HEK293 (cell line): ENCODE data around the gene FOXC1.

Experiments used
- BCL11A ChIP-seq: fragments of 450-650 bp; formaldehyde crosslinking; IDR thresholded peaks from 2 replicates; pipeline ENCODE4 v1.5.1; 2016; ENCODE audit warnings: low read depth, missing biosample characterization, missing genetic modification characterization
- BCL11B ChIP-seq: fragments of 450-650 bp; formaldehyde crosslinking; IDR thresholded peaks from 2 replicates; pipeline ENCODE4 v1.5.1; 2016; ENCODE audit warnings: low read depth, missing biosample characterization, missing genetic modification characterization
- GLIS1 ChIP-seq: fragments of 450-650 bp; formaldehyde crosslinking; IDR thresholded peaks from 2 replicates; pipeline ENCODE4 v1.5.1; 2016; ENCODE audit warnings: missing biosample characterization, missing genetic modification characterization
- KLF10 ChIP-seq: fragments of 450-650 bp; IDR thresholded peaks from 2 replicates; pipeline ENCODE4 v1.5.1; 2018; ENCODE audit warnings: missing biosample characterization, mild to moderate bottlenecking, missing genetic modification characterization
- MEIS1 ChIP-seq: sonication (generic); formaldehyde crosslinking; IDR thresholded peaks from 2 replicates; pipeline ENCODE4 v1.8.1; 2022; ENCODE audit warnings: missing genetic modification reagents, mild to moderate bottlenecking, borderline replicate concordance
- ZNF10 ChIP-seq: fragments of 450-650 bp; formaldehyde crosslinking; IDR thresholded peaks from 2 replicates; pipeline ENCODE4 v1.5.1; 2017; ENCODE audit warnings: missing biosample characterization, missing genetic modification characterization
- ZNF140 ChIP-seq: fragments of 450-650 bp; formaldehyde crosslinking; IDR thresholded peaks from 2 replicates; pipeline ENCODE4 v1.5.1; 2016; ENCODE audit warnings: missing biosample characterization, missing genetic modification characterization
- ZNF174 ChIP-seq: fragments of 450-650 bp; formaldehyde crosslinking; IDR thresholded peaks from 2 replicates; pipeline ENCODE4 v1.5.0; 2017; ENCODE audit warnings: missing biosample characterization, mild to moderate bottlenecking, missing genetic modification characterization
- ZNF223 ChIP-seq: fragments of 450-650 bp; formaldehyde crosslinking; IDR thresholded peaks from 2 replicates; pipeline ENCODE4 v1.5.1; 2016; ENCODE audit warnings: missing biosample characterization, missing genetic modification characterization
- ZNF23 ChIP-seq: fragments of 450-650 bp; formaldehyde crosslinking; IDR thresholded peaks from 2 replicates; pipeline ENCODE4 v1.5.1; 2016; ENCODE audit warnings: missing biosample characterization, missing genetic modification characterization, borderline replicate concordance
- ZNF311 ChIP-seq: fragments of 450-650 bp; formaldehyde crosslinking; IDR thresholded peaks from 2 replicates; pipeline ENCODE4 v1.5.1; 2017; ENCODE audit warnings: missing biosample characterization, missing genetic modification characterization, borderline replicate concordance
- ZNF501 ChIP-seq: fragments of 450-650 bp; formaldehyde crosslinking; IDR thresholded peaks from 2 replicates; pipeline ENCODE4 v1.5.1; 2016; ENCODE audit warnings: missing biosample characterization, missing genetic modification characterization
- ZNF529 ChIP-seq: fragments of 450-650 bp; formaldehyde crosslinking; IDR thresholded peaks from 2 replicates; pipeline ENCODE4 v1.5.1; 2017; ENCODE audit warnings: missing genetic modification characterization, missing biosample characterization; ENCODE audit not compliant: insufficient replicate concordance
- ZNF544 ChIP-seq: fragments of 450-650 bp; formaldehyde crosslinking; IDR thresholded peaks from 2 replicates; pipeline ENCODE4 v1.5.0; 2017; ENCODE audit warnings: missing biosample characterization, missing genetic modification characterization
- ZNF548 ChIP-seq: fragments of 450-650 bp; formaldehyde crosslinking; IDR thresholded peaks from 2 replicates; pipeline ENCODE4 v1.5.1; 2016; ENCODE audit warnings: missing biosample characterization, missing genetic modification characterization
- ZNF558 ChIP-seq: fragments of 450-650 bp; formaldehyde crosslinking; IDR thresholded peaks from 2 replicates; pipeline ENCODE4 v1.5.1; 2016; ENCODE audit warnings: missing biosample characterization, missing genetic modification characterization
- ZNF560 ChIP-seq: fragments of 450-650 bp; formaldehyde crosslinking; IDR thresholded peaks from 2 replicates; pipeline ENCODE4 v1.5.1; 2017; ENCODE audit warnings: missing biosample characterization, missing genetic modification characterization, borderline replicate concordance
- ZNF600 ChIP-seq: fragments of 450-650 bp; formaldehyde crosslinking; IDR thresholded peaks from 2 replicates; pipeline ENCODE4 v1.5.1; 2016; ENCODE audit warnings: missing biosample characterization, missing genetic modification characterization
- ZNF610 ChIP-seq: fragments of 450-650 bp; formaldehyde crosslinking; IDR thresholded peaks from 2 replicates; pipeline ENCODE4 v1.5.1; 2016; ENCODE audit warnings: missing biosample characterization, missing genetic modification characterization, borderline replicate concordance
- ZNF658 ChIP-seq: fragments of 450-650 bp; formaldehyde crosslinking; IDR thresholded peaks from 2 replicates; pipeline ENCODE4; 2016; ENCODE audit warnings: missing biosample characterization, missing genetic modification characterization
- ZNF747 ChIP-seq: fragments of 450-650 bp; formaldehyde crosslinking; IDR thresholded peaks from 2 replicates; pipeline ENCODE4 v1.5.1; 2016; ENCODE audit warnings: missing biosample characterization, missing genetic modification characterization
- ZNF777 ChIP-seq: fragments of 450-650 bp; formaldehyde crosslinking; IDR thresholded peaks from 2 replicates; pipeline ENCODE4 v1.5.1; 2017; ENCODE audit warnings: missing biosample characterization, missing genetic modification characterization, borderline replicate concordance
- ZSCAN30 ChIP-seq: fragments of 450-650 bp; IDR thresholded peaks from 2 replicates; pipeline ENCODE4 v1.5.1; 2018; ENCODE audit warnings: missing biosample characterization, mild to moderate bottlenecking, missing genetic modification characterization, moderate library complexity
- TF ChIP-seq, protein P1 (sequence below): fragments of 450-650 bp; formaldehyde crosslinking; IDR thresholded peaks from 2 replicates; pipeline ENCODE4 v1.5.1; 2016; ENCODE audit warnings: missing biosample characterization, missing genetic modification characterization
- TF ChIP-seq, protein P2 (sequence below): fragments of 450-650 bp; formaldehyde crosslinking; IDR thresholded peaks from 2 replicates; pipeline ENCODE4 v1.5.1; 2017; ENCODE audit warnings: missing biosample characterization, missing genetic modification characterization
- TF ChIP-seq, protein P3 (sequence below): fragments of 450-650 bp; IDR thresholded peaks from 2 replicates; pipeline ENCODE4 v1.5.1; 2018; ENCODE audit warnings: missing biosample characterization, mild to moderate bottlenecking, missing genetic modification characterization
- TF ChIP-seq, protein P4 (sequence below): fragments of 450-650 bp; formaldehyde crosslinking; IDR thresholded peaks from 2 replicates; pipeline ENCODE4 v1.5.1; 2016; ENCODE audit warnings: missing biosample characterization, missing genetic modification characterization
- TF ChIP-seq, protein P5 (sequence below): fragments of 450-650 bp; formaldehyde crosslinking; IDR thresholded peaks from 2 replicates; pipeline ENCODE4 v1.5.1; 2016; ENCODE audit warnings: missing biosample characterization, missing genetic modification characterization
- TF ChIP-seq, protein P6 (sequence below): fragments of 450-650 bp; formaldehyde crosslinking; IDR thresholded peaks from 2 replicates; pipeline ENCODE4 v1.5.1; 2016; ENCODE audit warnings: missing biosample characterization, missing genetic modification characterization

FOXC1 gene

DNA sequence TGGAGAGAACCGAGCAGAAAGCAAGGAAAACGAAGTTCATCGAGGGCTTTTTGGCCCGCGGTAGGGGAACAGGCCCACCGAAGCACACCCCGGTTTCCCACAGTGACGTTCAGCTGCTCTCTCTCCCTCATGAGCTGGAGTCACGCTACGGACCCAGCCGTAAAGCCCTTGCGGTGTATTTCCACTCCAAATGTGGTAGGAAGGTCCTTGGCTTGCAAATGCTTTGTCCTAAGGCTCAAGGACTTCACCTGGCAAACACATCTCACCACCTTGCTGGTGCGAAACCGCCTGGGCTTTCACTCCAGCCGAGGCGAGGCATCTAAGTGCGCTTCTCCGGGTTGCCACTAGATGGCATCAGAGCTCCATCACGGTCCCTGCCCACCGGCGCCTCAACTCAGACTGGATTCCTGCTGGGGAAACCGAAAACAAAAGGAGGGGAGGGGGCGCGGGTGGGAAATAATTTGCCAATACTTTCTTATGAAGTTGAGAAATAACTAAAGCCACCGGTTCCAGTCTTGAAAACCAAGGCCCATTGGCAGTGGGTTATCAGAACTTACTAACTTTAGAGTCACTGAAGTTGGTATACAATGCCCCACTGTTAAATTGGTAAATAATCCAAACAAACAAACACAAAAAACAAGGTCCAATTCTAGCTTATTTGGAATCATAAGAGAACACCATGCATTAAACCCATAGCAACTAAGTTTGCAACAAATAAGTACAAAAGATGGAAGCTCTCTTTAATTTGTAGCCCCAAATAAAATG, 13.4 kb upstream of the FOXC1 start (continued):
- TF ChIP-seq MEIS1 (CRISPR knock-in tag): no peak
- no peak for TF ChIP-seq ZNF777
- no peak for TF ChIP-seq ZNF174 (tag by site-specific recombination)
- no peak for TF ChIP-seq ZNF140 (tag by site-specific recombination)
- no peak for TF ChIP-seq ZNF311 (tag by site-specific recombination)
- TF ChIP-seq ZNF548 (tag by site-specific recombination): no peak
- no peak for TF ChIP-seq BCL11B (tag by site-specific recombination)
- TF ChIP-seq ZNF23 (tag by site-specific recombination): no peak
- TF ChIP-seq BCL11A: no peak
- TF ChIP-seq ZNF529: no peak
- no peak for TF ChIP-seq ZNF501 (tag by site-specific recombination)
- TF ChIP-seq, protein P1, sequence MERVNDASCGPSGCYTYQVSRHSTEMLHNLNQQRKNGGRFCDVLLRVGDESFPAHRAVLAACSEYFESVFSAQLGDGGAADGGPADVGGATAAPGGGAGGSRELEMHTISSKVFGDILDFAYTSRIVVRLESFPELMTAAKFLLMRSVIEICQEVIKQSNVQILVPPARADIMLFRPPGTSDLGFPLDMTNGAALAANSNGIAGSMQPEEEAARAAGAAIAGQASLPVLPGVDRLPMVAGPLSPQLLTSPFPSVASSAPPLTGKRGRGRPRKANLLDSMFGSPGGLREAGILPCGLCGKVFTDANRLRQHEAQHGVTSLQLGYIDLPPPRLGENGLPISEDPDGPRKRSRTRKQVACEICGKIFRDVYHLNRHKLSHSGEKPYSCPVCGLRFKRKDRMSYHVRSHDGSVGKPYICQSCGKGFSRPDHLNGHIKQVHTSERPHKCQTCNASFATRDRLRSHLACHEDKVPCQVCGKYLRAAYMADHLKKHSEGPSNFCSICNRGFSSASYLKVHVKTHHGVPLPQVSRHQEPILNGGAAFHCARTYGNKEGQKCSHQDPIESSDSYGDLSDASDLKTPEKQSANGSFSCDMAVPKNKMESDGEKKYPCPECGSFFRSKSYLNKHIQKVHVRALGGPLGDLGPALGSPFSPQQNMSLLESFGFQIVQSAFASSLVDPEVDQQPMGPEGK (tag by site-specific recombination): peak; percentile 43; the same call in 1 of the 2 replicates
- no peak for TF ChIP-seq ZNF747 (tag by site-specific recombination)
- TF ChIP-seq ZNF223 (tag by site-specific recombination): no peak
- TF ChIP-seq KLF10 (tag by site-specific recombination): 0 out of 2 replicates have a peak, but pooled peaks have one; percentile 11
- no peak for TF ChIP-seq ZNF558 (tag by site-specific recombination)
- TF ChIP-seq, protein P2, sequence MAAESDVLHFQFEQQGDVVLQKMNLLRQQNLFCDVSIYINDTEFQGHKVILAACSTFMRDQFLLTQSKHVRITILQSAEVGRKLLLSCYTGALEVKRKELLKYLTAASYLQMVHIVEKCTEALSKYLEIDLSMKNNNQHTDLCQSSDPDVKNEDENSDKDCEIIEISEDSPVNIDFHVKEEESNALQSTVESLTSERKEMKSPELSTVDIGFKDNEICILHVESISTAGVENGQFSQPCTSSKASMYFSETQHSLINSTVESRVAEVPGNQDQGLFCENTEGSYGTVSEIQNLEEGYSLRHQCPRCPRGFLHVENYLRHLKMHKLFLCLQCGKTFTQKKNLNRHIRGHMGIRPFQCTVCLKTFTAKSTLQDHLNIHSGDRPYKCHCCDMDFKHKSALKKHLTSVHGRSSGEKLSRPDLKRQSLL (tag by site-specific recombination): no peak
- no peak for TF ChIP-seq ZNF544
- no peak for TF ChIP-seq GLIS1
- no peak for TF ChIP-seq ZNF560 (tag by site-specific recombination)
- TF ChIP-seq ZNF610 (tag by site-specific recombination): no peak
- TF ChIP-seq, protein P3, sequence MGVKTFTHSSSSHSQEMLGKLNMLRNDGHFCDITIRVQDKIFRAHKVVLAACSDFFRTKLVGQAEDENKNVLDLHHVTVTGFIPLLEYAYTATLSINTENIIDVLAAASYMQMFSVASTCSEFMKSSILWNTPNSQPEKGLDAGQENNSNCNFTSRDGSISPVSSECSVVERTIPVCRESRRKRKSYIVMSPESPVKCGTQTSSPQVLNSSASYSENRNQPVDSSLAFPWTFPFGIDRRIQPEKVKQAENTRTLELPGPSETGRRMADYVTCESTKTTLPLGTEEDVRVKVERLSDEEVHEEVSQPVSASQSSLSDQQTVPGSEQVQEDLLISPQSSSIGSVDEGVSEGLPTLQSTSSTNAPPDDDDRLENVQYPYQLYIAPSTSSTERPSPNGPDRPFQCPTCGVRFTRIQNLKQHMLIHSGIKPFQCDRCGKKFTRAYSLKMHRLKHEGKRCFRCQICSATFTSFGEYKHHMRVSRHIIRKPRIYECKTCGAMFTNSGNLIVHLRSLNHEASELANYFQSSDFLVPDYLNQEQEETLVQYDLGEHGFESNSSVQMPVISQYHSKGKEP (tag by site-specific recombination): 0 out of 2 replicates have a peak, but pooled peaks have one; percentile 19
- TF ChIP-seq, protein P4, sequence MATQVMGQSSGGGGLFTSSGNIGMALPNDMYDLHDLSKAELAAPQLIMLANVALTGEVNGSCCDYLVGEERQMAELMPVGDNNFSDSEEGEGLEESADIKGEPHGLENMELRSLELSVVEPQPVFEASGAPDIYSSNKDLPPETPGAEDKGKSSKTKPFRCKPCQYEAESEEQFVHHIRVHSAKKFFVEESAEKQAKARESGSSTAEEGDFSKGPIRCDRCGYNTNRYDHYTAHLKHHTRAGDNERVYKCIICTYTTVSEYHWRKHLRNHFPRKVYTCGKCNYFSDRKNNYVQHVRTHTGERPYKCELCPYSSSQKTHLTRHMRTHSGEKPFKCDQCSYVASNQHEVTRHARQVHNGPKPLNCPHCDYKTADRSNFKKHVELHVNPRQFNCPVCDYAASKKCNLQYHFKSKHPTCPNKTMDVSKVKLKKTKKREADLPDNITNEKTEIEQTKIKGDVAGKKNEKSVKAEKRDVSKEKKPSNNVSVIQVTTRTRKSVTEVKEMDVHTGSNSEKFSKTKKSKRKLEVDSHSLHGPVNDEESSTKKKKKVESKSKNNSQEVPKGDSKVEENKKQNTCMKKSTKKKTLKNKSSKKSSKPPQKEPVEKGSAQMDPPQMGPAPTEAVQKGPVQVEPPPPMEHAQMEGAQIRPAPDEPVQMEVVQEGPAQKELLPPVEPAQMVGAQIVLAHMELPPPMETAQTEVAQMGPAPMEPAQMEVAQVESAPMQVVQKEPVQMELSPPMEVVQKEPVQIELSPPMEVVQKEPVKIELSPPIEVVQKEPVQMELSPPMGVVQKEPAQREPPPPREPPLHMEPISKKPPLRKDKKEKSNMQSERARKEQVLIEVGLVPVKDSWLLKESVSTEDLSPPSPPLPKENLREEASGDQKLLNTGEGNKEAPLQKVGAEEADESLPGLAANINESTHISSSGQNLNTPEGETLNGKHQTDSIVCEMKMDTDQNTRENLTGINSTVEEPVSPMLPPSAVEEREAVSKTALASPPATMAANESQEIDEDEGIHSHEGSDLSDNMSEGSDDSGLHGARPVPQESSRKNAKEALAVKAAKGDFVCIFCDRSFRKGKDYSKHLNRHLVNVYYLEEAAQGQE (tag by site-specific recombination): no peak
- TF ChIP-seq, protein P5, sequence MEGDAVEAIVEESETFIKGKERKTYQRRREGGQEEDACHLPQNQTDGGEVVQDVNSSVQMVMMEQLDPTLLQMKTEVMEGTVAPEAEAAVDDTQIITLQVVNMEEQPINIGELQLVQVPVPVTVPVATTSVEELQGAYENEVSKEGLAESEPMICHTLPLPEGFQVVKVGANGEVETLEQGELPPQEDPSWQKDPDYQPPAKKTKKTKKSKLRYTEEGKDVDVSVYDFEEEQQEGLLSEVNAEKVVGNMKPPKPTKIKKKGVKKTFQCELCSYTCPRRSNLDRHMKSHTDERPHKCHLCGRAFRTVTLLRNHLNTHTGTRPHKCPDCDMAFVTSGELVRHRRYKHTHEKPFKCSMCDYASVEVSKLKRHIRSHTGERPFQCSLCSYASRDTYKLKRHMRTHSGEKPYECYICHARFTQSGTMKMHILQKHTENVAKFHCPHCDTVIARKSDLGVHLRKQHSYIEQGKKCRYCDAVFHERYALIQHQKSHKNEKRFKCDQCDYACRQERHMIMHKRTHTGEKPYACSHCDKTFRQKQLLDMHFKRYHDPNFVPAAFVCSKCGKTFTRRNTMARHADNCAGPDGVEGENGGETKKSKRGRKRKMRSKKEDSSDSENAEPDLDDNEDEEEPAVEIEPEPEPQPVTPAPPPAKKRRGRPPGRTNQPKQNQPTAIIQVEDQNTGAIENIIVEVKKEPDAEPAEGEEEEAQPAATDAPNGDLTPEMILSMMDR: peak; percentile 94
- TF ChIP-seq, protein P6, sequence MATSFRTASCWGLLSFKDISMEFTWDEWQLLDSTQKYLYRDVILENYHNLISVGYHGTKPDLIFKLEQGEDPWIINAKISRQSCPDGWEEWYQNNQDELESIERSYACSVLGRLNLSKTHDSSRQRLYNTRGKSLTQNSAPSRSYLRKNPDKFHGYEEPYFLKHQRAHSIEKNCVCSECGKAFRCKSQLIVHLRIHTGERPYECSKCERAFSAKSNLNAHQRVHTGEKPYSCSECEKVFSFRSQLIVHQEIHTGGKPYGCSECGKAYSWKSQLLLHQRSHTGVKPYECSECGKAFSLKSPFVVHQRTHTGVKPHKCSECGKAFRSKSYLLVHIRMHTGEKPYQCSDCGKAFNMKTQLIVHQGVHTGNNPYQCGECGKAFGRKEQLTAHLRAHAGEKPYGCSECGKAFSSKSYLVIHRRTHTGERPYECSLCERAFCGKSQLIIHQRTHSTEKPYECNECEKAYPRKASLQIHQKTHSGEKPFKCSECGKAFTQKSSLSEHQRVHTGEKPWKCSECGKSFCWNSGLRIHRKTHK: no peak
- TF ChIP-seq ZSCAN30: peak; percentile 49; the same call in 1 of the 2 replicates
- TF ChIP-seq ZNF600 (tag by site-specific recombination): no peak
- TF ChIP-seq ZNF10 (tag by site-specific recombination): no peak
- TF ChIP-seq ZNF658 (tag by site-specific recombination): no peak
